Daoy (cell line): ENCODE measurements around the gene ETS2. TPM values are rescaled to one million over a fixed set of nuclear protein-coding genes. Genes with fewer than 3 reads are reported as not detected.

ENCODE experiments used
- DNase-seq: peaks from one replicate; pipeline ENCODE4 v3.0.0-alpha.2; 2015; ENCODE audit warnings: low read depth
- total RNA-seq: library from RNA; depleted of rRNA; stranded (reverse); fragments of >200 nt; shearing (Covaris generic); gene quantifications from 2 replicates; pipeline ENCODE4 v1.2.3, GENCODE V29; 2014; rRNA removed

Gene ETS2
- total RNA-seq: 21.5 and 25.7 TPM in 2 replicates

DNA sequence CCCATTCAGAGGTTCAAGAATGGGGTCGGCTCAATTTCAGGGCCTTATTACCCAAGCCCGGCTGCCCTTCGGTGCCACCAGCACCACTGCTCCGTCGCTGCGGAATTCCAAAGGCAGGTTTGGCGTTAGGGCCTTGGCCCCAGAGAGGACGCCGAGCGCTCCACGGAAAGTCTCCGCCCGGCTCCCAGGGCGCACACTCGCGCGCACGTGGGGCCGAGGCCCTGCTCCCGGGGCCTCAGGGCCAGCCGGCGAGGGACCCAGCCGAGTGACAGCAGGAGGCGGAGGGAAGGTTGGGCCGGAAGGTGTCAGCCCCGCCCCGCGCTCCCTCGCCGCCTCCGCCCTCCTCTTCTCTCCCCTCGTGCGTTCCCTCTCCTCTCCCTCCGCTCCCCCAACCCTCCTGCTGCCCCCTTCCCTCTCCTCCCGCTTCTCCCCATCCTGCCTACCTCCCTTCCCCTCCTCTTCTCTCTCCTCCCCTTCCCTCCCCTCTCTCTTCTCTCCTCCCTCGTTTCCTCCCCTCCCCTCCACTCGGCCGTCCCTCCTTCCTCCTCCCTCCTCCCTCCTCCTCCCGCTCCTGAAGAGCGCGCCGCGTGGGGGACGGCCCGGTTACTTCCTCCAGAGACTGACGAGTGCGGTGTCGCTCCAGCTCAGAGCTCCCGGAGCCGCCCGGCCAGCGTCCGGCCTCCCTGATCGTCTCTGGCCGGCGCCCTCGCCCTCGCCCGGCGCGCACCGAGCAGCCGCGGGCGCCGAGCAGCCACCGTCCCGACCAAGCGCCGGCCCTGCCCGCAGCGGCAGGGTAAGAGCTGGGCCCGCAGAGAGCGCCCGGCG is at the start of gene ETS2:
TSS of gene ETS2 (plus strand) at position 602 of the 825 bp plus-strand sequence. CDS start 4,106 bp downstream, outside the sequence.
- DNase-seq: peak; percentile 97

DNA sequence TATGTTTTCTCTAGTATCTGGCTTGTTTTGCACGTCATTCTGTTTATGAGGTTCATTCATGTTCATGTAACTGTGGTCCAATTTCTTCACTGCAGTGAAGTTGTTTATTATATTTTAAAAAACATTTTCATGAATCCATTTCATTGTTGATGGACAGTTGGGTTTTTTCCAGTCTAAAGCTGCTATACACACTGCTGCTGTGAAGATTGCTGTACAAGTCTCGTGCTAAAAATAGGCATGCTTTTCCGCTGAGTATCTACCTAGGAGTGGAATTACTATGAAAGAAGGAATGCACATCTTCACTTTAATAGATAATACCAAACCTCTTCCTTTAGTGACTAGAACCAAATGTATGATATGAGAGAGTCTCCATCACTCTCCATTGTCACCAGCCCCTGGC is 49.0 kb upstream of the ETS2 start:
- no peak for DNase-seq

GRCh38 chr21:38758501-38759214 is 47.1 kb upstream of the ETS2 start:
- no peak for DNase-seq

DNA sequence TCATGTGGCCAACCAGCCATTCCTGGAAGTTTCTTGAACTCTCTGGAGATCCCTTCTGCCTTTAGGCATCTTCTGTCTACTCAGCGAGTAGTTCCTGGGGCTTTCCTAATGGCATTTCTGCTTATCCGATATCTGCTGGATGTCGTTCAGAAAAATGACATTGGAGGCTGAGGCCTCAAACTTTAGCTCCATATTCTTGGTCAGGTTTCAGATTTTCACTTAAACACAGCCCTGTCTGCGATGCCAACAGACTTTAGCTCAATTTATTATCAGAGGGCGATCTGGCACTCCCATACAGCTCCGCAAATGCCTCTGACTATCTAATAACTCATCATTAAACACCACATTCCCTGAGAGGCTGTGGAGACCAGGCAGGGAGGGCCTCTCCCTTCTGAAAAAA is 46.3 kb upstream of the ETS2 start:
- DNase-seq: no peak

DNA sequence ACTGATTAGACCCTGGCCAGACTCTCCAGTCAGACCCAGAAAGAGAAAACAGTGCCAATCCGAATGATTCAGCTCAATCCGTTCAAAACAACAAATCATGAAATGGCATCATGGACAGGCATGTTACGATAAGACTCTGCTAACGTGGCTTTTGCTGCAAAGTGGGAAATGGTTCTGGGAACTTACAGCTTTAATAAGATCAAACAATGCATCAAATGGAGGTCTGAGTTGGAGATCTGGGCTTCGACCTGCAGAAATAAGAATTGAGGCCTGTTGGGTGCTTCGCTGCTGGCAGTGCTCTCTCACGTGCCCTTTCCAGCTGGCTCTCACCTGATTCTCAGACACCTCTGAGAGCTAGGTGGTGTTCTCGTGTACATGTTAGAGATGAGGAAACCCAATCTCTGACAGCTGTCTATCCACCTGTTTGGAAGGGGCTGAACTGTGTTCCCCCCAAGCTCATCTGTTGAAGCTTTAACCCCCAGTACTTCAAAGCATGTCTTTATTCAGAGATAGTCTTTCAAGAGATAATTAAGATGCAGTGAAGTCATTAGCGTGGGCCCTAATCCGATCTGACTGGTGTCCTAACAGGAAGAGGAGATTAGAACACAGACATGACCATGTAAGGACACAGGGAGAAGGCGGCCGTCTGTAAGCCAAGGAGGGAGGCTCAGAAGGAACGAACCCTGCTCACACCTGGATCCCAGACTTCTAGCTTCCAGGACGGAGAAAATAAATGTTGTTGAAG is 45.5 kb upstream of the ETS2 start:
- DNase-seq: no peak

DNA sequence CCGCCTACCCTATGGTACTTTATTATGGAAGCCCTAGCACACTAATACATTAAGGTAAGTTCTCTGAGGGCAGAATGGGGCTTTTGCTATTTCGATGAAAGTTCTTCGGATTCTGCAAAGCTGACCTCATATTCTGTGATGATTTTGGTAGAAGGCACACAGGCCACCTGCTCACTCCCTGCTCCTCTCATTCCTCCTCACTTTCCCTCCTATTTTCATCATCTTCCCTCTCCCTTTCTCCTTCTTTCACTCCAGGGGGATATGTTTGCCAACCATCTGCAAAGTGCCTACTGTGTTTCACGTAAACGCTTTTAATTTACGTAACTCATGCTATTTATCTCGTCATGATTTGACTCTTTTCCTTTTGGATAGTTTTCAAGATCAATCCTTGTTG is 45.0 kb upstream of the ETS2 start:
- DNase-seq: no peak

DNA sequence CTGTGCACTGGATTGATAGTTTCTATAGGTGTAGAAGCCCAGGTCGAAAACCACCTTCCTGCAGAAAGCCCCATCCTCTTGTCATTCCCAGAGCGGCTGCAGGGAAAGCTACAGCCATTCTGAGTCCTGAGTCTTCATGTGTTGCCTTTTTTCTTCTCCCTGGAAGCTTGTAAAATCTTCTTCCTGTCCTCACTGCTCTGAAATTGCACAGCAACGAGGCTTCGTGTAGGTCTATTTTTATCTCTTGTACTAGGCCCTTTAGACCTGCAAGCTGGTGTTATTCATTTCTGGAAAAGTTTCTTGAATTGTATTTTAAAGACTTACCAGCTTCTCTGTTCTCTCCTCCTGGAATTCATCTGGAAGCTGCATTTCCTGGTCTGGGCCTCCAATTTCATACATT is 44.2 kb upstream of the ETS2 start:
- DNase-seq: no peak

GRCh38 chr21:38765056-38765455 is 40.7 kb upstream of the ETS2 start:
- DNase-seq: no peak

- no peak for DNase-seq
Measured at GRCh38 chr21:38766987-38767722, 38.6 kb upstream of the ETS2 start.

DNA sequence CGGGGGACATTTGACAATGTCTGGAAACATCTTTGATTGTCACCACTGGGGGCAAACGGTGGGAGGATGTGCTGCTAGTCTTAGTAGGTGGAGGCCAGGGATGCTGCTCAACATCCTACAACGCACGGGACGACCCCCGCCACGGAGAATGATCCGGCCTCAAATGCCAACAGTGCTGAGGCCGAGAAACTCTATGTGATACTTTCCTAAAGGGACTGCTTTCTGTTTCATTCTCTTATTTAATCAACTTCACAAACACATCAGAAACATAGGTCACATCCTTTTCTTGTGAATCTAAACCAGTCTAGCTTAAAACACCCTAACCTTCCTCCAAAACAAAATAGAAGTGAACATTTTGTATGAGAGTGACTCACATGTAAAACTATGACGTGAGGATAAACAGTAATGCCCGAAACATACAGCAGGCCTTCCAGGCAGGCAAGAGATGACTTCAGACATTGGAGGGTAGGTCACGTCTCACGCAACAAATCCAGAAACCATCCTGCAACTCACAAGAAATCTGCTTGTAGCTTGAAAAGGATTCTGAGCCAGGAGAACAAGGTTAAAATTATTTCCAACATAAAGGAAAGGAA is 37.2 kb upstream of the ETS2 start:
- DNase-seq: peak; percentile 64

DNA sequence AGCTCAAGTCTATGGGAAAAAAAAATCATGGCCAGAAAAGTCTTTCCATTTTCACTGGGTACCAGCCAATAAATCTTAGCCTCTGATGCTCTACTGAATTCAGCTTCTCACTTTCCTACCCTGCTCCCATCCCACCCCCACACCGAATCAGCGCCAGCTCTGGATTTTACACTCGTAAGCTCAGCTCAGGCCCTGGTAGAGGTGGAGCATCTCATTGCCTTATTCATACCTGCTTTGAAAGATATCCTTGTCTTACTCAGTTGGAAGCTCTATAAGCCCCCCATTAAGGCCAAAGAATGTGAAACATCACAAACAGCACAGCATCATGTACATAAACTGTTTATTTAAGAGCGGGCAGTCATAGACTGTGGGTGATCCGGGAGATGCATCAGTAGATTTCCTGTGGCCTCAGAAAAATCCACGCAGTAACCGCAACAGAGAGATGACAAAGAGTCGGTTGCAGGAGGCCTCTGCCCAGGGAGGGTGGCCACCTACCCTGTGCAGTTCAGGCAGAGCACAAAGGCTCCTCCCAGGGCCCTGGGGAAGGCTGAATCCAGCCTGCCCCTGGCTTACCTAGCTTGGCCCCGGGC is 36.4 kb upstream of the ETS2 start:
- peak; percentile 79 for DNase-seq

DNA sequence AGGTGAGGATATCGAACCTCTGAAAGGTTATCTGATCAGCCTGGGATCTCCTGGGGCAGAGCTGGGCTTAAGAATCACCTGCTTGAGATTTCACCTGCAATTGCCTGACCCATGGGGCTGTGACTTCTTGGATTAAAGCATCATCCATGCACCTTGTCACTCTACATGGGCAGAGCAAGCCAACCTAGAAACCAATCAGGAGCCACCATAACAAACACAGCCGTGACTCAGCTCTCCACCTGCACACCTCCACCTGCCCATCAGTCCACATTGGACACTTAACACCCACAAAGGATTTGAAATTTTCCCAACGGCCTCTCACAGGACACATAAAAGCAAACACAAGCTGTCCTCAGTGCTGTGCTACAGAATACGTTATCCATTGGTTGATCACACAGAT is 35.1 kb upstream of the ETS2 start:
- DNase-seq: no peak

DNA sequence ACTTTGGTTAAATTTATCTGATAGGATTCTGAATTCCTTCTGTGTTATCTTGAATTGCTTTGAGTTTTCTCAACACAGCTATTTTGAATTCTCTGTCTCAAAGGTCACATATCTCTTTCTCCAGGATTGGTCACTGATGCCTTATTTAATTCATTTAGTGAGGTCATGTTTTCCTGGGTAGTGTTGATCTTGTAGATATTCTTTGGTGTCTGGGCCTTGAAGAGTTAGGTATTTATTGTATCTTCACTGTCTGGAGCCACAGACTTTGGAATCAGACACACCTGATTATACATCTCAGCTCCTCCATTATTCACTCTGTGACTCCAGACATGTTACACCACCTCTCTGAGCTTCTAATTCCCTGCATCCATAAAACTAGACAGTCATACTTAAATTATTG is 34.2 kb upstream of the ETS2 start:
- no peak for DNase-seq

- no peak for DNase-seq
Measured at GRCh38 chr21:38772646-38773045, 33.1 kb upstream of the ETS2 start.

DNA sequence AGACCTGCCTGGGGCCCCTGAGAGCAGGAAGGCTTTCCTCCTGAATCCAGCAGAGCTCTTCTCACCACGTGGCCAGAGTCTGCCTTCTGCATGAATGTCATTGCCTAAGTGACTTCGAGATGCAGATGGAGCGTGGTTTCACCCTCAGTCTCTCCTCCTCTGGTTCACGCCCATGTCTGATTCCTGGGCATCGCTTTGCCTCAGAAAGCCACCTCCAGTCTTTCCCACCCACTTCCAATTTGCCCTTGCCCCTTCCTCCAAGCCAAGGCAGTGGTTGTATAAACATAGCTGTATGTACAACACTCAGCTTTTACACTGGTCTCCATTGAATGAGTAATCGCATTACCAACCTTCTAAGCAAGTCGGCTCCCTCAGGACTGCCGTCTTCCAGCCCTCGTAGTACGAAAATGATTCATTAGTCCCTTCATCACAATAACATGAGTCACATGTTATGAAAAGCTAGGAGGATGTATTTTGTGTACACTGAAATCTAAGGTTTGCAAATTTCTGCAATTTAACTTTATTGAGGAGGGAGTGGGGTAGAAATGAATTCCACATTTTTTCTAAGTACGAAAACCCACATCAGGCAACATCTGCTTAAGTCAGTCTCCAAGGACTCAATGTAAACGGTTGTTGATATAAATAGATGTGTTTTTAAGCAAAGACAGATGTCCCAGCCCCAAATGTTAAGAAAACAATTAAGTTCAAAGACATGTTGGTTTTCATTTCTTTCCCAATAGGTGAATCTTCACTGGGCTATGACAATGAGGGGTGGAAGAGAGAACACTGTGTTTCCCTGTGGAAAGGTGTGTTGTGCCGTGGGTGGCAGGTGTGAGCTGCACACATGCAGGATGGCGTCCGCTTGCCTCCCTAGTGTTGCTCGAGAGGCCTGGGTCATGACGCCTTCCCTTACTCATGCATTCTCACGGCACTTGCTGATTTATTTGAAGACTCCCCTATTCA is 32.3 kb upstream of the ETS2 start:
- DNase-seq: peak; percentile 91

- DNase-seq: no peak
Measured at GRCh38 chr21:38774152-38774551, 31.6 kb upstream of the ETS2 start.

GRCh38 chr21:38774586-38775285 is 31.0 kb upstream of the ETS2 start:
- no peak for DNase-seq

- DNase-seq: no peak
Measured at GRCh38 chr21:38775733-38776132, 30.0 kb upstream of the ETS2 start.

GRCh38 chr21:38777015-38777414 is 28.7 kb upstream of the ETS2 start:
- DNase-seq: no peak
